GM19240 (cell line): Measurements from ENCODE around the gene ATG10.
"Not testable (repeated sequence)": the region's sequence is repeated elsewhere in the genome, so short reads cannot be mapped to it uniquely, and the experiment has no call there.

Experiments
- DNase-seq: peaks from one replicate; pipeline ENCODE4 v3.0.0; 2011; ENCODE audit warnings: low spot score; ENCODE audit not compliant: insufficient read length

ATG10 gene

GRCh38 chr5:82054004-82054710 is 82.3 kb downstream of the ATG10 start:
- no peak for DNase-seq

- no peak for DNase-seq
These were observed 85.2 kb downstream of the ATG10 start for GRCh38 chr5:82057051-82057450.

DNA sequence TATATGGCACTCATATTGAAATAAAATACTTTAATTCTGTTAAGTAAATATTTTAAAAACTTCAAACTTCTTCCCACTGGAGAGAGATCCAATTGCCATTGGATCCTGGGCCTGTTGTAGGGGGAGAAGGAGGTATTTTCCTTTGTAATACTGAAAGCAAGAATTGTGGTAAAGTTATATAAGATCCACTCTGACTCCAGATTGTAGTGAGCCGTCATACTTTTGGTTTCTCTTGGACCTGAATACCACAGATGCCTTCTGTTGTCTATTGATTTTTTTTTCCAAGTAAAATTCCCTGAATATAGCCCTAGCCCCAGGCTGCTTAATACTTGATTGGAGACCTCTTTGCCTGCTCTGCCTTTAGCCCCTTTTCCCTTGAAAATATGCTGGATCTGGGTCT is 86.9 kb downstream of the ATG10 start:
- no peak for DNase-seq

DNA sequence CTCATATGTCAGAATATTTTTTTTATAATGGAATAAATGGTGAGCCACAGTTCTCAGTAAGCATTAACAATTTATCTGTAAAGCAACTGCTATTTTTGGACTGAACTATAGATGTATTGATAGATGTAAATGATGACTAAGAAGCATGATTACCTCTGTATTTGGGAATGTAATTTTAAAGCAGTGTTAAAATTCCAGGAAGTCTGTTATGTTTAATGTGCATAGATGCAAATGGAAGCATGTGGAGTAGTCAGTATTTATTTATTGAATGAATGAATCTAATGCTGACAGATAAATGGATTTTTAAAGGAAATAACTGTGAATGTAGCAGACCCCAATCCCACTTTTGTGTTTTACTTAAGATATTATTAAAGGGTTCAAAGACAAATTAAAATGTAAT is 95.0 kb downstream of the ATG10 start:
- no peak for DNase-seq

DNA sequence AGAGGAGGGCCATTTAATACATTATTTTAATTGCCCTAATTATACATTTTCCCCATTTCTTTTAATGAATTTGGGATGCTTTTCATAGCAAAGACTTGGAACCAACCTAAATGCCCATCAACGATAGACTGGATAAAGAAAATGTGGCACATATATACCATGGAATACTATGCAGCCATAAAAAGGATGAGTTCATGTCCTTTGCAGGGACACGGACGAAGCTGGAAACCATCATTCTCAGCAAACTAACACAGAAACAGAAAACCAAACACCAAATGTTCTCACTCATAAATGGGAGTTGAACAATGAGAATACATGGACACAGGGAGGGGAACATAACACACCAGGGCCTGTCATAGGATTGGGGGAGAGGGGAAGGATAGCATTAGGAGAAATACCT is 96.2 kb downstream of the ATG10 start:
- not testable (repeated sequence) for DNase-seq

DNA sequence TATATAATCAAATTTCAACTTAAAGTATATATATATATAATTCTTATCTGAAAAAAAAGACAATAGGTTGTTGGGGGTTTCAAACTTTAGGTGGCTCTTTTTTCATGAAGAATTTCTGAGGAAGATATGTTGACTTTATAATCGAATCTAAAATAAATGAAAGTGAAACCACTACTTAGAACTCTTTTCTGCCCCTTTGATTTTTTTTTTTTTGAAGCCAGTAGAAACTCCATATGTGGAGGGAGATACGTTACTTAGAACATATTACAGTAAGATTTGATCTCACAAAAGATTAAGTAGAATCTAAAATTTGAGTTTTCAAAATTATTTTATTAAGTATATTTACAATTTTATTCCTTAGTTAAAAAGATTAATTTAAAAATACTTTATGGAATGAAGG is 96.9 kb downstream of the ATG10 start:
- DNase-seq: no peak

- DNase-seq: no peak
These were observed 100.3 kb downstream of the ATG10 start for GRCh38 chr5:82072138-82072537.

- no peak for DNase-seq
These were observed 101.4 kb downstream of the ATG10 start for GRCh38 chr5:82073179-82073578.

- DNase-seq: no peak
These were observed 103.1 kb downstream of the ATG10 start for GRCh38 chr5:82074950-82075349.

- no peak for DNase-seq
These were observed 105.7 kb downstream of the ATG10 start for GRCh38 chr5:82077496-82077895.

- DNase-seq: no peak
These were observed 119.8 kb downstream of the ATG10 start for GRCh38 chr5:82091617-82092016.

GRCh38 chr5:82095536-82095935 is 123.7 kb downstream of the ATG10 start:
- no peak for DNase-seq

- DNase-seq: no peak
These were observed 124.4 kb downstream of the ATG10 start for GRCh38 chr5:82096249-82096648.

DNA sequence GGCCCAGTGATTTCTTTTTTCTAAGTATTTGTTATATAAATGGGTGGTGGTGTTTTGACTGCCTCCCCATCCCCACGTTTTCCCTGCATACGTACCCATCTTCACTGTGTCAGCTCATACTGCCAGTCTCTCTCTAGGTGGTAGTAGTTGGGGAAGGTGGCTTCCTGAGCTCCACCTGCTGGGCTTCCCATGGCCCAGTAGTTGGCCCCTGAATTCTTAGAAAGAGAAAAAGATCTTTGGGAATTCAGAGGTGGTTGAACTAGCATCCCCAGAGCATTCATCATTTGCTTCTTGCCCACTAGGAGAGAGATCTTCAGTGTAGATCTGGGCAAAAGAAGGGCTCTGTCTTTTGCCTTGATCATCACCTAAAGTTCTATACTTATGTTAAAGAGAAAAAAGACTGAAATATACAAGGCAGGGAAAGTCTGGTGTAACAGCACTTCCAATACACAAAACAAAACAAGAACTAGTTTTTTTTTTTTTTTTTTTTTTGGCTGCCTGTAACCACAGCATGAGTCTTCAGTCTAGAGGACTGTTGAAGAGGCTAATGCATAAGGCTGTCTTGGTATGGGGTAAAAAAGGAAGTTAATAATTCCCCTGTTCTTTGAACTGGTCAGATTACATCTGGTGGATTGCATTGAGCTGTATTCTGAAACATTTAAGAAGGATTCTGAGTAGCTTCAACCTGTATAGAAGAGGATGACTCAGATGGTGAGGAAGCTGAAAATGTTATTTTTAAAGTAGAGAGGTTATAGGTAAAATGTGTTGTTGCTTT is 128.7 kb downstream of the ATG10 start:
- DNase-seq: no peak

DNA sequence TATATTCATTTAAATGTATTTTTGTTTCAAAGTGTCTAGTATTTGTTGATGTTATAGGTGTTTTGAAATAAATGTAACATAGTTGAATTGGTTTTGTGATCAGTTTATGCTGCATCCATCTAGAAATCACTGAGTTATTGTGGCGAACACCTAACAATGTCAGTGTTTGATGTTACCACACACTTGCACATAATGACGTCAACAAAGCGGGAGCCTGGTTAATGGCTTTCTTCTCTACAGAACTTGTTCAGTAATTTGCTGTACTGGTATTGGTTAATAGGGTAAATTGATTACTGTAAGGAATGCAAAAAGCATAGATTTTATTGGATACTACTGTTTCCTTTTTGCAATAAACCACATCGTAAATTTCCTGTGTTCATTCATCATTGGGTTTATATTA is 133.0 kb downstream of the ATG10 start:
- no peak for DNase-seq

- DNase-seq: no peak
These were observed 133.6 kb downstream of the ATG10 start for GRCh38 chr5:82105457-82105856.

DNA sequence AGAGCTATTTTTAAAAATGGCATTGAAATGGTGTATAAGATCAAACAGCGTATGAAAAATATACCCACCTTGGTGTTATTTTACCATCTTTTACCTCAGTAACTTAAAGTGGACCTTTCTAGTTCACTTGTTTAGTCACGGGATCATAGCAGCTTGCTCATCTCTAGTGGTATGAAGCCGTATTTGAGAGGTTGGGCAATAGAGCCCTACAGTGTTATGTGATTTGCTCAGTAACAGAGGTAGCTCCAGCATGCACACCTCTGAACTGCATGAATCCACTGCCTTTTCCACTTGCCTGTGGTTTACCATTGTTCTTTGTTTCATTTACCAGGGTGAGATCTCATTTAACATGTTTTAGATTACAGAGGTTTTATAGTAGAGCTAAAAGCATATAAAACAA is 134.4 kb downstream of the ATG10 start:
- DNase-seq: no peak

DNA sequence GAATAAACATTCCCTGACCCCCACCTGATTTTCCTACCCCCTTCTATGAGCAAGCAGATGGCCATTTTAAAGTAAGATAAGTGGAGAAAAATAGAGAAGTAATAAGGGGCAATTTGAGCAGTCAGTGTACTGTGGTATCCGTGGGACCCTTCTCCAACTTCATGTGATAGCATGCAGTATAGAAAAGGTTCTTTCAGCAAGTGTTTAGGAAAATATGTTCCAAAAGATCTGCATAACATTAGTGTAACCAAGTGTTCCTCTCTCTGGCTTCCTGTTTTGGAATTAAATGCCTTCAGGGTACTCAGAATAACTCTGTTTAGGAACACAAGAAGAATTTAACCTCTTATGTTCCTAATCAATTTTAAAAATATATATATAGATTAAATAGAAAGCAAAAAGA is 134.9 kb downstream of the ATG10 start:
- DNase-seq: no peak

- DNase-seq: no peak
These were observed 135.4 kb downstream of the ATG10 start for GRCh38 chr5:82107267-82107666.

DNA sequence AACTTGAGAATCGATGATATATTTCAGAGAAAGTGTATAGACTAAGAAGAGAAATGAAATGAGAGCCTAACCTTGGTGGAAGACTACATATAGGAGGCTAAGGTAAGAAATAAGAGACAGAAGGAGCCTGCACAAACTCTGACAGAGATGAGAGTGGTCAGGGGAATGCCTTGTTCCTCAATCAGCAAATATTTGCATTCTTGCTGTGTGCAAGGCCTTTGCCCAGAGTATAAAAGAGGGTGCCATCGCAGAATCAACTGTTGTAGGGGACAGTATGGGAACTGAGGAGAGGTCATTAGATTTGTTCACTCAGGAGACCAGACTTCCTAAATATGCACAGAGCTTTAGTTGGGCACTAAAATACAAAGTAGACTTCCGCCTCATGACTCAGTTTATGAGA is 137.2 kb downstream of the ATG10 start:
- DNase-seq: no peak

DNA sequence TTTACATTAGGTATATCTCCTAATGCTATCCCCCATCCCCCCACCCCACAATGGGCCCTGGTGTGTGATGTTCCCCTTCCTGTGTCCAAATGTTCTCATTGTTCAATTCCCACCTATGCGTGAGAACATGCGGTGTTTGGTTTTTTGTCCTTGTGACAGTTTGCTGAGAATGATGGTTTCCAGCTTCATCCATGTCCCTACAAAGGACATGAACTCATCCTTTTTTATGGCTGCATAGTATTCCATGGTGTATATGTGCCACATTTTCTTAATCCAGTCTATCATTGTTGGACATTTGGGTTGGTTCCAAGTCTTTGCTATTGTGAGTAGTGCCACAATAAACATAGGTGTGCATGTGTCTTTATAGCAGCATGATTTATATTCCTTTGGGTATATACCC is 138.1 kb downstream of the ATG10 start:
- not testable (repeated sequence) for DNase-seq

DNA sequence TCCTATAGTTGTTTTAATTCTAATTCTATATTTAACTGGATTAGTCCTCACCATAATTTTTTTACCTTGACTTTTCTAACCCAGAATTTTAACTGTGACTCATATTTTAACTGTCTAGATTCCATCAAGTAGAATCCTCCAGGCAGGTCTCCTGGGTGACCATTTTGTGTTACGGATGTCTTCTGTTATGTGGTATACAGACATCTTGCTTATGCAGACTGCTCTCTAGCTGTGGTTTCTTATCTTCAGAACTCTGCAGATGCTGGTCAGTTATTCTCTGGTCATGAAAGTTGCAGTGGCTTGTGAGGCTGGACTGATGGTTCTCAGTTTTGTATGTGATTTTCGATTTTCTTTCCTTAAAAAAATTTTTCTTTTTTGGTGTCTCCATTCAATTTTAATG is 139.4 kb downstream of the ATG10 start:
- no peak for DNase-seq

- no peak for DNase-seq
These were observed 144.0 kb downstream of the ATG10 start for GRCh38 chr5:82115858-82116257.
